Measurements from ENCODE around the gene LRRC37B. TPM values are rescaled to one million over a fixed set of nuclear protein-coding genes. Genes with fewer than 3 reads are reported as not detected.

Gene LRRC37B
- total RNA-seq, 2 experiments from 2014 or later, result 36.5 to 42.1 TPM

GRCh38 chr17:32102172-32102571, 95.0 kb downstream of the LRRC37B start:
- Histone ChIP-seq H3K9me2 (ENCODE audit: insufficient read depth, low read length) (no peaks in the 10 kb centered on the region), H3K36me3 (ENCODE audit: insufficient read depth, low read length) (peaks cover 10% of the 10 kb centered on the region; the same call in 1 of the 2 replicates), H3K4me2 (ENCODE audit: low read length) (no peak overlapping the region), H4K20me1 (ENCODE audit: insufficient read depth, low read length) (no peaks in the 10 kb centered on the region), H3K4me1 (ENCODE audit: insufficient read depth, low read length, poor library complexity, severe bottlenecking) (no peaks in the 10 kb centered on the region), H3K79me2 (ENCODE audit: insufficient read depth, low read depth, low read length) (no peaks in the 10 kb centered on the region), H3K9me3 (ENCODE audit: low read length) (no peaks in the 10 kb centered on the region), H3K27ac (ENCODE audit: low read depth, low read length, poor library complexity, severe bottlenecking) (no peak overlapping the region), H3K4me3 (ENCODE audit: low read depth, low read length, poor library complexity, severe bottlenecking) (no peak overlapping the region), H2AFZ (ENCODE audit: low read length) (no peak overlapping the region)
- intact Hi-C loops (cut with micrococcal nuclease; ENCODE audit: unreplicated experiment), result no loop called here
- no peak for DNase-seq (ENCODE audit: low spot score)
- ChIA-PET POLR2A (interaction anchor here (0.7 kb wide), 2 partner anchors 35 to 53 kb away, joined by 4 to 5 read pairs; no protein-coding TSS in a partner anchor), CTCF (ENCODE audit: unreplicated experiment) (no interaction called here)
- BruUV-seq (replicated peaks), result no TSS peak
- TF ChIP-seq, protein P1, sequence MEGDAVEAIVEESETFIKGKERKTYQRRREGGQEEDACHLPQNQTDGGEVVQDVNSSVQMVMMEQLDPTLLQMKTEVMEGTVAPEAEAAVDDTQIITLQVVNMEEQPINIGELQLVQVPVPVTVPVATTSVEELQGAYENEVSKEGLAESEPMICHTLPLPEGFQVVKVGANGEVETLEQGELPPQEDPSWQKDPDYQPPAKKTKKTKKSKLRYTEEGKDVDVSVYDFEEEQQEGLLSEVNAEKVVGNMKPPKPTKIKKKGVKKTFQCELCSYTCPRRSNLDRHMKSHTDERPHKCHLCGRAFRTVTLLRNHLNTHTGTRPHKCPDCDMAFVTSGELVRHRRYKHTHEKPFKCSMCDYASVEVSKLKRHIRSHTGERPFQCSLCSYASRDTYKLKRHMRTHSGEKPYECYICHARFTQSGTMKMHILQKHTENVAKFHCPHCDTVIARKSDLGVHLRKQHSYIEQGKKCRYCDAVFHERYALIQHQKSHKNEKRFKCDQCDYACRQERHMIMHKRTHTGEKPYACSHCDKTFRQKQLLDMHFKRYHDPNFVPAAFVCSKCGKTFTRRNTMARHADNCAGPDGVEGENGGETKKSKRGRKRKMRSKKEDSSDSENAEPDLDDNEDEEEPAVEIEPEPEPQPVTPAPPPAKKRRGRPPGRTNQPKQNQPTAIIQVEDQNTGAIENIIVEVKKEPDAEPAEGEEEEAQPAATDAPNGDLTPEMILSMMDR (conservative IDR thresholded peaks at IDR 0.05; ENCODE audit: low read length), result no peak
- TF ChIP-seq EZH2phosphoT487 (IDR thresholded peaks at IDR 0.05; ENCODE audit: borderline replicate concordance, low read depth, low read length), result no peak

DNA sequence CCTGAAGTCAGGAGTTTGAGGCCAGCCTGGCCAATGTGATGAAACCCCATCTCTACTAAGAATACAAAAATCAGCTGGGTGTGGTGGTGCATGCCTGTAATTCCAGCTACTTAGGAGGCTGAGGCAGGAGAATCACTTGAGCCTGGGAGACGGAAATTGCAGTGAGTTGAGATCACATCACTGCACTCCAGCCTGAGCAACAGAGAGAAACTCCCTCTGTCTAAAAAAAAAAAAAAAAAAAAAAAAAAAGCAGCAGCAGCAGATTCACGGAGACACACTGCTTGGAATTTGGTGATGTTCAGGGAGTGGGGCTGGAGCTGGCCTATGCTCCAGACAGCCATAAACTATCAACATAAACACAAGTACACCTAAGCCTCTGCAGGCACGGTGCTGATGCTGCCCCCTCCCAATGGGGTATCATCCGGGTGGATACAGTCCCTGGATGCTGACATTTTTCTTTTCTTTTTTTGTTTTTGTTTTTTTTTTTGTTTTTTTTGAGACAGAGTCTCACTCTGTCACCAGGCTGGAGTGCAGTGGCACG, 95.5 kb downstream of the LRRC37B start:
- H3K4me3 ChIP-seq (ENCODE audit: low read depth, low read length, poor library complexity, severe bottlenecking), result no peak overlapping the region
- no peak overlapping the region for H3K27ac ChIP-seq (ENCODE audit: low read depth, low read length, poor library complexity, severe bottlenecking)
- no peak for DNase-seq (ENCODE audit: low spot score)
- H3K79me2 ChIP-seq (ENCODE audit: insufficient read depth, low read depth, low read length), result no peaks in the 10 kb centered on the region
- H3K4me2 ChIP-seq (ENCODE audit: low read length), result no peak overlapping the region
- H3K9me2 ChIP-seq (ENCODE audit: insufficient read depth, low read length), result no peaks in the 10 kb centered on the region
- TF ChIP-seq EZH2phosphoT487 (IDR thresholded peaks at IDR 0.05; ENCODE audit: borderline replicate concordance, low read depth, low read length), result no peak
- TF ChIP-seq, protein P1 (conservative IDR thresholded peaks at IDR 0.05; ENCODE audit: low read length), result no peak
- H4K20me1 ChIP-seq (ENCODE audit: insufficient read depth, low read length), result no peaks in the 10 kb centered on the region
- ChIA-PET POLR2A (interaction anchor here (0.7 kb wide), 1 partner anchor 53 kb away, joined by 4 read pairs; no protein-coding TSS in a partner anchor), CTCF (ENCODE audit: unreplicated experiment) (no interaction called here)
- no peak overlapping the region for H2AFZ ChIP-seq (ENCODE audit: low read length)
- no TSS peak for BruUV-seq (replicated peaks)
- intact Hi-C loops (cut with micrococcal nuclease; ENCODE audit: unreplicated experiment), result no loop called here
- H3K4me1 ChIP-seq (ENCODE audit: insufficient read depth, low read length, poor library complexity, severe bottlenecking), result no peaks in the 10 kb centered on the region
- no peaks in the 10 kb centered on the region for H3K9me3 ChIP-seq (ENCODE audit: low read length)
- peaks cover 5% of the 10 kb centered on the region; the same call in 1 of the 2 replicates for H3K36me3 ChIP-seq (ENCODE audit: insufficient read depth, low read length)

Small RNA genes lying within 50 kb of the gene (small RNA-seq; reads per million reads assigned to genes)
- gene AC090616.4, result not detected
- 0.47 reads per million for gene RNA5SP437

Other genes with a start within 250 kb of the LRRC37B start
- gene COPRS, start 148.1 kb upstream of the LRRC37B start, total RNA-seq (2014; rRNA removed; shearing (Covaris generic)), result 50.7 and 64.3 TPM in 2 replicates
- 32.1 and 32.7 TPM in 2 replicates for gene COPRS, start 148.1 kb upstream of the LRRC37B start, total RNA-seq (2022)
- gene UTP6, start 105.7 kb upstream of the LRRC37B start, total RNA-seq (2014; rRNA removed; shearing (Covaris generic)), result 52.9 and 63.3 TPM in 2 replicates
- gene UTP6, start 105.7 kb upstream of the LRRC37B start, total RNA-seq (2022), result 106 and 118 TPM in 2 replicates
- 27.8 and 29.8 TPM in 2 replicates for gene SUZ12, start 70.4 kb upstream of the LRRC37B start, total RNA-seq (2014; rRNA removed; shearing (Covaris generic))
- gene SUZ12, start 70.4 kb upstream of the LRRC37B start, total RNA-seq (2022), result 68.2 and 76.1 TPM in 2 replicates
- gene RHOT1, start 135.1 kb downstream of the LRRC37B start, total RNA-seq (2014; rRNA removed; shearing (Covaris generic)), result 19.4 and 23.9 TPM in 2 replicates
- 24.2 and 25.7 TPM in 2 replicates for gene RHOT1, start 135.1 kb downstream of the LRRC37B start, total RNA-seq (2022)

Measured in OCI-LY7 (cell line).